NOMO-1 treated with dmso at 0.1 percent for 144 hours (cell line): ENCODE data around the gene KCNJ2.

ENCODE experiments used
- DNase-seq: peaks from one replicate; lab custom pipeline; 2025; ENCODE audit not compliant: unreplicated experiment; lab: John Stamatoyannopoulos, UW

The KCNJ2 gene

DNA sequence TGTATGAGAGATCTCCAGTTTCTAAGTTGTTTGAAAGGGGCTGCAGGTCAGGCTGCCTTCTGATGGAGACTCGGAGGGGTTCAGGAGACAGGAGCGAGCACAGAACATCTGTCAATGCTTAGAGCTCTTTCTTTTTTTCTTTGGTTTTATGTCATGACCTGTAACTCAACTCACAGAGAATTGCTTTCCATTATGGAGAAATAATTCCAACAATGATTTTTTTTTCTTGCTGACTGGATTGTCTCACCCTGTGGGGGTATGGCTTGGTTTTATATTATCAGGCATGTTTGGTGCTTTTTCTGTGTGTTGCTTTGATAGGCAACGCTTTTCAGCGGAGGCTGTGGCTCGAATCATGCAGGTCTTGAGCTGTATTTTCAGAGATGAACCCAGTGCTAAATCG, 10.7 kb upstream of the KCNJ2 start:
- no peak for DNase-seq

DNA sequence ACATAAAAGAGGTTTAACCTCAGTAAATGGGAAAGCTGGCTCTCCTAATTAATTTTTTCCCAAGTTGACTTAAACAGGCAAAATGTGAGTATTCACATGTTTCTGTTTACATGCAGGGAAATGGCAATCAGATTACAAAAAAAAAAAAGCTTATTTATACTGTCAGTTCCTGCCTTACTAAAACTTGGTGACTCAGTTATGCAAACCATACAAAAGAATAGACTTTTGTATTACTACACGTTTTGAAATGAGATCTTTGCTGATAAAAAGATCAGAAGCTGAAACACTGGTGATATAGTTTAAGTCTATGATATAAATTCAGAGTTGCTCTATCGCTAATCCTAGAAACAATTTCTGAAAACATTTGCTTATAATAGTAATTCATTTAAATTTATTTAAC, 9.4 kb upstream of the KCNJ2 start:
- no peak for DNase-seq

DNA sequence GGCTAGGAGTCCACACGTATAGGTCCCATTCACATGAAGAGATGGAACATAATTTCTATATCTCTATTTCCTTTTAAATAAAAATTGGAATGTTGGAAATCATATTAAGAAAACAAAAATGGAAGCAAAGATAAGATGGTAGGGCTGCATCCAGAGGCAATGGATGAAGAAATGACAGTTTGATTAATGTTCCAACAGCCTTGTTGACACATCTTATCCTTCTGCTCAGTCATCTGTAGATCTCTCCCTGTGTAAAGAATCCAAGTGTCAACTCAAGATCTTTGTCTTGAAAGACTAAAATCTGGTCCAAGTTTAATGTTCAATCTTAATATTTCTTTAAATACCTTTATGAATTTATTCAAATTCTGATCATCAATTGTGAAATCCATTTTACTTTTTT, 7.8 kb upstream of the KCNJ2 start:
- no peak for DNase-seq

DNA sequence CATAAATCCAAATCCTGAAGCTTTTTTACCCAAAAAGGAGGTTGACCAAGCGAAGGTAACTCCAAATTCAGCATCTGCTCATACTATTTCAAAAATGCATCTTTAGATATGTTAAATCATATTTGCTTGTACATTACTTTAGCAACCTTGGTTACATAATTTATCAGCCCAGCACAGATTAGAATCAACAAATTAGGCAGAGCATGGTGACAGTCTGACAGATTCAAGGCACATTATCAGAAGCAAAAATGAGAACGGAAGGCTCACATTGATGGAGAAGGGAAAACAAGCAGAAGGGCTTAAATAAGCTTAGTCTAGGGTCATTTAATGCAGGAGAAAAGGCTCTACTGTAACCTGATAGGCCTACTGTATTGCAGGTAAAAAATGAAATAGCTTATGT, 3.9 kb upstream of the KCNJ2 start:
- DNase-seq = no peak

DNA sequence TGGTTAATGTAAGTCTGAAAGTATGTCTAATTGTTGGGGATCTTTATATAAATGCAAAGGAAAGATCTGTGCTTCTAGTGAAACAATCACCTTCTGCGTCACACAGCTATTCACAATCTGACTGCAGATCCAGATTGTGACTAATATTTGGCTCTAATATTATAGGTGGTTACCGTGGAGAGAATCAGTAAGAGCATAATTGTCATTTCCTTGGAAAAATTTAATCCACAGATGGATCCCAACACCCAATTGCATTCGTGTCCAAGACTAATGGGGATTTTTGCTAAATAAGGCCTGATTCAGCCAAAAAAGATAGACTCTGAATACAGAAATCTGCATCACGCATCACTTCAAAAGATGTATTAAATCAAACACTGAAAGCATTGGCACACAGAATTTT, 2.7 kb upstream of the KCNJ2 start:
- no peak for DNase-seq

DNA sequence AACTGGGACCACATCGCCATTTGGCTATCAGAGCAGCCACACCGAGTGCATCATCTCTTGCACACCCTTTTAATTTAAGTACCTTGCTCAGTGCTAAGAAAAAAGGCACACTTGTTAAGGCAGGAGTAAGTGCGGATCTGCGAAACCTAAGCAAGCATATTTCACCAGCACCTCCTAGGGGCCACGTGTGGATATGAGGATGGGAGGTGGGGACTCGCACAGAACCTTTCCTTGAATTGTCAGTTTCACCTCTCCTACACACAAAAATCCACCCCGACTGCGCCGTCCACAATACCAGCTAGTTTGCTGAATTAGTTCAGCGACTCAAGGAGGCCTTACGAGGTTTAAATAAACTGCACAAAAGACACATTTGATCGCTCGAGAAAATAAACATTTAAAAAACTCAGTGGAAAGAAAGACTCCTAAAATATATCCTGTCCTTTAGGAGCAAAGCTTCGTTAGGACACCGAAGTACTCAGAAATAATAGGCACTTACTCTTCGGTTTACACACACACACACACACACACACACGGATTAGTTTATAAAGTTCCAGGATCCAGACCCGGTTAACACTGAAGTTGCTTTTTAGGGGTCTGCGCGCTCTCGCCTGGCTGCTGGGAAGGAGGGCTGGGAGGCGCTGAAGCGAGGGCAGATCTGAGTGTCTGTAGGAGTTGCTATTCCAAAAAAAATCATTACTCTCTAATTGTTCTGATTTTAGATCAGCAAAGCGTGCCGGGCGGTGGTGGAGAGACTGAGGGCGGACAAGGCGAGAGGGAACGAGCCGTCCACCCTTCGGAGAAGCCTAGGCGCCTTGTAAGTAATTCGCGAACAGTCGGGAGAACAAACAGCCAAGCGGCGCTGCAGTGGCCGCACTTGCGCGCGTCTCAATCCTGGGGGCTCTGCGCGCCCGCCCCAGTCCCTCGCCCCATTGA, 1.0 kb upstream of the KCNJ2 start:
- DNase-seq = peak; percentile 75

DNA sequence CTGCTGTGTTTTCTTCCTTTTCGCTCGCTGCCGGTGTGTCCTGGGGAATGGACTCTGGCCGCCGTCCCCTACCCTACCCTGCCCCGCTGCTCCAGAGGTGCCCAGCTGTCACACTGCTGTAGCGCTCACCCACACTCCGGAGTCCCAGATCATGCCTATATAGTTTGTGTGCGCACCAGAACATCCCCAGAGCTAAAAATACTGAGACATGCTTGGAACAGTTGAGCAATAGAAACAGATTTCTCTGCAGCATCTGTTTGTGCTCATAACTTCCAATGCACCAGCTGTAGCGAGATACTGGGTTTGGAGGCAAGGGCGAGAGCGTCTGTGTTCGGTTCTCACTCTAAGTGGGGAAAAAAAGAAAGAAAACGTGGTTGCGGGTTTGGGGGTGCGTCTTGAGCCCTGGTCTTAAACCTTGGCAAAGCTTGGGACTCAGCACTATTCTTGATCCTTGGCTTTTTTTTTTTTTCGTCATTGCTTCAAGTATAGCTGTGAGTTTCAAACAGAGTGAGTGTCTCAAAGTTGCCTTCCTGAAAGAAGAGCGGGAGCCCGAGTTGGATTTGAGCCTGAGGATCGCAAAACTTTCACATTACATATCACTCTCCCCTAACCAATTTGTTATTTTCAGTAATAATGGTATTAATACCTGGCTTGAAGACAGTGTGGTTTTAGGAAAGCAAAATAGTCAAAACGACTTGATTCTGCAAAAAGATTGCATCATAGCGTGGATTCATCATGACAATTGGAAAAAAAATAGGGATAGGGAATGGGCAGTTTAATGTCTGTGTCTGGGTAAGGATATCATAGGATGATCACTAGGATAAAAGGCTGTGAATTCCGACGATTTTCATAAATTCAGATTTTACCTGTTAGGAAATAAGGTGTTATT, 621 bp downstream of the KCNJ2 start:
- peak; percentile 17 for DNase-seq

DNA sequence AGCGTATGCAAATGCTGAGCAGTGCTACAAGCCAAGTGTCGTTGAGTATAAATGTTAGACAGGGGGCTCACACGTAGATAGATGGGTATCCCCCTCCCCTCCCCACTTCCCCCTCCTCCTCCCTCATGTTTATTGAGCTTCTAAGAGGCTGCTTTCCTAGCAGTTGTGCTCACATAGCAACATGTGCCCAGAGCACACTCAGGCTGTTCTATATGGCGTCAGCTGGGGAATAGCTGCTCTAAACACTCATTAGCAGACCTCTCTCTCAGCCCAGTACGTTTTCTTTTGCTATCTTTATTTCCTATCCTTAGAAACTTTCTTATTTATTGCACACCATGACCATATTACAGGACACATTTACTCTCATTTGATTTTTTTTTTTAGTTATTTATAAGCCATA, 1.8 kb downstream of the KCNJ2 start:
- no peak for DNase-seq

DNA sequence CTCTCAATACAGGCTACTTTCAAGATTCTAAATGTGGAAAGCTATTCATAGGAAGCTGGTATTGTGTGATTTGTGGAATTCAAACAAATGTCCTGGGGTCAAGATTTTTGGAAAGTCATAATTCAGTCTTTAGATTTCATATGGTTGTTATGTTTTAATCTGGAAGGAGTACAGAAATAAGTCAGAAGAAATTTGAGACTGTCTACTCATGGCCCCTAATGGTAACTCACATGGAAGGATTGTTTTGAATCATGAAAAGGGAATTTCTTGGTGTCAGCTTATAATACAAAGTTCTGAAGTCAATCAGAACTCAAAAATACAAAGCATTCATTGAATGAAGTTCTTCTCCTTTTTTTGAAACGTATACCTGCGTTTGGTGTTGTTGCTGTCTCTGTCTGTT, 3.1 kb downstream of the KCNJ2 start:
- no peak for DNase-seq

DNA sequence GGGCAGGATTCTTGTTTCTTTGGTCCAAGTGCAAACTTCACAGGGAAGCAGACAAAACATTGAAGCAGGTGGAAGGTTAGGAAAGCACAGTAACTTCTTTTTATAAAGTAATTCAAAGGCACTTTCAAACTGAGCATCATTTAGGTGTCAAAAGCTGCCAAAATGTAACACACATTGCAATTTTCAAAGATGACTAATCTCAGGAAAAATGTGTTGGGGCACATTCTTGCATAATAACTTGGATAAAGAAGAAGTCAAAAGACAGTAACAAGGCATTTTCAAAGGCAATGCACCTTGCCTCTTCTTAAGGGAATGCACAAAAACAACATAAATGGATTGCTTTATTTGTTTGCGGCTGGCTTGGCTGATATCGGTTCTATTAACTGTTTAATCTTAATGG, 3.6 kb downstream of the KCNJ2 start:
- no peak for DNase-seq

DNA sequence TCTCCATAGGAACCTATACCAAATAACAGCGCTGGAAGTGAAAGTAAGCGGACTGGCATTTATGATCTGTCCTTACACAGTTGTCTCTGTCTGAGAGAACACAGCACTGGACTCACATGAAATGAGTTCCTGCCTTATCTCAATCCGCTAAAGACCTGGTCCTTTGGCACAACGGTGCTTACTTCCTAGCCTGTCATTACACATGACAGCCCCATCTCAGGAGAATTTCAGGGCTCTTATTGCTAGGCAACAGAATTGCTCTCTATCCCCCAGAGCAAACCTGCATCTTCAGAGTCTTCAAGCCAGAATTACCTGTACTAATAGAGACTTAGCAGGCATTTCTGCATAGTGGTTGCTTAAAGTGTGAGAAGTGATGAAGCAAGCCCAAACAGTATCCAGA, 4.3 kb downstream of the KCNJ2 start:
- no peak for DNase-seq

DNA sequence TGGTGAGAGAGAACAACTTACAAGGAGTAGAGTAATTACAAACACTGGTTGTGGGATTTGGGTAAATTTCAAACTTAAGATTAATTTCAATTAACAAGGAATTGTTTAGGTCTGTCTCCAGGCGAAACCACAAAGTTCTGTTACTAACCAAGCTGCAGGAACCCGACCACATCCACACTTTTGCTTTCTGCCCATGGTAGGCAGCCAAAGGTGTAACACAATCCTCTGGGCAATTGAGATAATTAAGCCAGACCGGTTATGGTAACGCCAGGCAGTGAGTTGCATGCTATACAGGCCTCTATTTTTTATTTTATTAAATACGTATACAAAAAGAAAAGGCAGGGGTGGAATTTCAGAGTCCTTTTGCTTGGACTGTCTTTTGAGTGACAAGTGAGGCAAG, 12.0 kb downstream of the KCNJ2 start:
- no peak for DNase-seq

DNA sequence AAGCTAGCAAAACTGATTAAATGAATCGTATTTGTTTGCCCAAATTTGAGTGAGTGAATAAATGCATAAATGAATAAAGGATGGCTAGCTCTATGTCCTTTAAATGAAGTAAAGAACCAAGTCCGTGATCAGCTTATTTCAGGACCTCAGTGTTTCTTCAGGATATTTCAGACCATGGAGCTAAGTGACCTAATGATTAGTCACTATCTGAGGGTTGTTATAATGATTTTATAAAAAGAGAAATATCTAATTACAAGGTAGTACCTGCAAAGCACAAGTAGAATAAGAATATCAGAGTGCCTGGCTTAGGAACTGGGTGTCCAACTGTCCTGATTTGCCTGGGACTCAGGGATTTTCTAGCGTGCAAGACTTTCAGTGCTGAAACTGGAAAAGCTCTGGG, 12.5 kb downstream of the KCNJ2 start:
- DNase-seq = no peak

DNA sequence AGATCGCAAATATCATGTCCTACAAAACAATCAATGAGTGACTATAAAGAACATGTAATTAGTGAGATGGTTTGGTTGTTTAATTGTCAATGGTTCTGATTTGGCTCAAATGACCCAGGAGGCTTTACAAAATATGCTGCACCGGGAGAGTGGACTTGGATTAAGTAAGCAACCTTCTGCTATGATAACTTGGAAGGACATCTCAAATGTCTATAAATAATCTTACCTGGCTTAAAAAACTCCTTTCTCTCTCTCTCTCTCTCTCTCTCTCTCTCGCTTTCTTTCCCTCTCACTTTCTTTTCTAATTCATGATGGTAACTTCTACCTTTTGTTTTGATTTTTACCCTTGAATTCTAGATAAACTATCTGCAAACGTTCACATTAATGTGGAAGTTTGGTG, 14.2 kb downstream of the KCNJ2 start:
- DNase-seq = no peak

DNA sequence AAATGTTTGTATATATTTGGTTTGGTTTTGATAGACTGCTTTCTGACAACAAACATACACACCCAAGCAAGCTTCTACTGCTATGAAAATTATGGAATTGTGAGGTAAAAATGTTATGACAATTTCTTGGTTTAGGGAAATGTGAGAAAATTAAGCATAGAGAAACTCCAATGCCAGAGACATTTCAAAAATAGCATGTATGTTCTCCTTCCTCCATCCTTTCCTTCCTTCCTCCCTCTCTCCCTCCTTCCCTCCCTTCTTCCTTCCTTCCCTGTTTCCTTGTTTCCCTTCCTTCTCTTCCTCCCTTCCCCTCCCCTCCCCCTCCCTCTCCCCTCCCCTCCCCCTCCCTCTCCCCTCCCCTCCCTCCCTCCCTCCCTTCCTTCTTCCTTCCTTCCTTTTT, 14.9 kb downstream of the KCNJ2 start:
- no peak for DNase-seq

DNA sequence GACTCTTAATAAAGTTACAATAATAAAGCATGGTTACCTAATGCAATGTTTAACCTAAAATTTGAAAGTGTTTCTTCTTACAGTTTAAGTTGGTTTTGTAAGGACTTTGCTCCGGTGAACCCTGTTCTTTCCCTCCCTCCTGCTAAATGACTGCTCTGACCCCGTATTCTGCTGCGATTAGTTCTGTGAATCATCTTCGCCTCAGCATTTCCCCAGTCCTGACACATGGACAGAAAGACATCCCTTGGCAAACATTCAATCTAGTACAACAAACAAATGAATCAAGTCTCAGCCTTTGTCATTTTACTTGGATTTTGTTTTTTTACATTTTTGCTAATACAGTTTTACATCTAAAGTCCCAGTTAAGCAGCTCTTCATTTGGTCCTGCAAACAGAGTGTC, 15.4 kb downstream of the KCNJ2 start:
- DNase-seq = no peak

DNA sequence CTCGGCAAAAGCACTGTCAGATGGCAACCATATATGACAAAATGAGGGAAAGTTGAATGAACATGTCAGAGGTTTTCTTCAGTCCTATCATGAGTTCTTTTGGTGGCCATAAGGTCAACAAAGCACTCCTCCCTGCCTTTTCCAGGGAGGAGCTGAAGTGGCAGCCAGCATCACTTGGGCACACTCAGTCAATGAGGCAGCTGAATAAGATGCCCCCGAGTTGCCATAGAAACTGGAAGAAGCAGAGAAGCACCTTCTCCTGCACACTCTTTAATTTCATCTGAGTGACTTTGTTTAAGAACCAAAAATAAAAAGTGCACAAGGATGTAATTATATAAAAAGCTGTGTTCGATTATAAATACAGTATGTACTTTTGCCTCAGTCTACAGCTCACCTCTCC, 16.0 kb downstream of the KCNJ2 start:
- no peak for DNase-seq

DNA sequence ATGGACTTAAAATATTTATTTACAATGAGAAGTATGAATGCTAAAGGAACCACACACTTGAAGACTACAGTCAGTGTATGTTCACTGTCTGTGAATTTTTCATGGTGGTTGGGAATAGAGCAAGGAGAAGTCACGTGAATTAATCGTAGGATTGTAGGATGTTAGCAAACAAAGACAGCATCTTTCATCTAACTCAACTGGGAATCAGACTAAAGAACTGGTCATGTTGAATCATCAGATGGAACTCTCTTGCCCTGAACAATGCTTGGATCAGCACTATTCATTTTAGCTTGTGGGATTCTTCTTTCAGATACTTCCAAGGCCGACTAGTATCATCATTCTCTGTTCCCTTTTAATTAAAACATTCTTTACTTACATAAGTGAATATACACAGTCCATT, 18.1 kb downstream of the KCNJ2 start:
- no peak for DNase-seq

DNA sequence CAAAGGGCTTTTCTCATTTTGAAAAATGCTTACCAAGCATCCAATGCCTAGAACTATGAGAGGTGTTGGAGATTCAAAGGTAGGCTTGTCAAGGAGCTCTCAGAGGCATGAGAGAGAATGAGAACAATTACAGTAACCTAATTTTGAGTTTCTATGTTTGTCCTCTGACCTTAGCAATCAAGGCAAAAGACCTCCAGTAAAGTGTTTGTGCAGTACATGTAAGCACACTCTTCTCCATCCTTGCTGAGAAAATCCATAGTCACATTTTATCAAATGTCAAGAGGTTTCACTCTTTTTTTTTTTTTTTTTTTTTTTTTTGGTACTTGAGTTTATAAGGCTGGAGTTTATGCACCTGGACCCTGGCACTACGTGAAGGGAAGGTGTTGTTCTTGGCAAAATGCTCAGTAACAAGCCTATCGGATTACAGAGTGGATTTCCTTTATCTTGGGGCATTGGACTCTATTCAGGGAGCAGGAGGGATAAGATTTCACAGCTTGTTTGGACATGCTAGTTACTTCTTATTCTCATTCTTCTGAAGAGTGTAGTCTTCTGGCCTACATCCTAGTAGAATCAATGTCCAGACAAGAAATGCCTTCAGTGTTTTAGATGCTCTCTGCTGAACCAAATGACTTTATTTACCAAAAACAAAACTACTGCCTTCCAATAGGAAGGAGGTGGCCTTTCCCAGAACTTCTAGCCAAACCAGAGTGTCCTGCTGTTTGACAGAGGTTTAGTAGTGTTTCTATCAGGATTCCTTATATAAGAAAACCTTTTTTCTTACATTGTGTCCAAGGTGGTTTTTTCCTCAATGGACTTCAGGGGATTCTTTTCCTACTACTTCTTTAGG, 21.9 kb downstream of the KCNJ2 start:
- no peak for DNase-seq

DNA sequence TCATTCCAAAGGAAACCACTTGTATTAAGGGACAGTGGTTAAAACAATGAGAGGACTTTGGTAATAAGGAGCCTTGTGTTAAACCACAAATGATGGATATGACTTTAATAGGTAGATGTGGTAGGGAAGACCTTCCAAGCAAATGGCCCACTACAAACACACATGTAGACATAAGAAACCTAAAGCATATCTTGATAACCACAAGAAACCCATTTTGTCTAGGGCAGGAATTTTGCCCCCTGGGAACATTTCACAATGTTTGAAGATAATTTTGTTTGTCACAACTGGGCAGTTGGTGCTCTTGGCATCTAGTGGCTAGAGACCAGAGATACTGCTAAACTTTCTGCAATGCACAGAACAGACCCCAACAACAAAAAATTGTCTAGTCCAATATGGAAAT, 25.8 kb downstream of the KCNJ2 start:
- no peak for DNase-seq

DNA sequence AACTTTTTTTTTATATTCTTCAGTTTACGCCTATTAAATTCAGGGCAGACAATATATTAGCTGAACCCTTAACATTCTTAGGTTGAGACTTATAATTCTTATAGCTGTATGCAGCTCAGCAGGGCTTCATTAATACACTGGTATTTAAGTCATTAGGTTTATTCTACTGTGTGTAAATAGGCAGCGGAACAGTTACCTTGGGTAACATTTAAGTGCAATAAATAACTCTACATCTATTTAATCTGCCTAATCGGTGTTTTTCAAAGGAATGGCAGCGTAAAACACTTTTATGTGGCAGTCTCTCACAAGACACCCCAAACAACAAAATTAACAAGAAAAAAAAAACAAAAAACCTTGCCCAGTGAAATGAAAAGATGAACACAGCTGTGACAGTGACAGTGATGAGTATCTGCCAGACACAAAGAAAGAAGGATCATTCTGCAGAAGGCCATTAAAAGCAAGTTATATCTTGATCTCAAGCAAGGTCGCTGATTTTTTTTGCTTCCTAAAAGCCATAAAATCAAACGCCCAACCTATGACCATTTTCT, 32.6 kb downstream of the KCNJ2 start:
- no peak for DNase-seq
